GM18499 (cell line): ENCODE results near the gene RAET1E.
"Not testable (repeated sequence)": the region's sequence is repeated elsewhere in the genome, so short reads cannot be mapped to it uniquely, and the experiment has no call there.

Source experiments
- ATAC-seq: cut with Tn5 transposase; IDR thresholded peaks from one replicate; pipeline ENCODE4 v1.9.1; 2021; ENCODE audit warnings: moderate number of reproducible peaks; ENCODE audit not compliant: insufficient read depth, unreplicated experiment

RAET1E gene

GRCh38 chr6:149897855-149898744 lies at the start of gene RAET1E:
Gene RAET1E (minus strand): TSS chr6:149898113. CDS start chr6:149890901, 7,212 bp downstream.
- ATAC-seq = no peak

GRCh38 chr6:149947533-149947932 lies 49.6 kb upstream of the RAET1E start:
- not testable (repeated sequence) for ATAC-seq

- ATAC-seq = not testable (repeated sequence)
Measured at GRCh38 chr6:149946631-149947030, 48.7 kb upstream of the RAET1E start.

GRCh38 chr6:149945276-149945675 lies 47.4 kb upstream of the RAET1E start:
- not testable (repeated sequence) for ATAC-seq

GRCh38 chr6:149943321-149943720 lies 45.4 kb upstream of the RAET1E start:
- ATAC-seq = not testable (repeated sequence)

GRCh38 chr6:149942461-149942829 lies 44.5 kb upstream of the RAET1E start:
- ATAC-seq = no peak

- ATAC-seq = no peak
Measured at GRCh38 chr6:149941583-149942460, 43.9 kb upstream of the RAET1E start, which contains the start of gene ULBP2. Gene ULBP2 (plus strand): TSS chr6:149942014. CDS start chr6:149942073, 59 bp downstream.

- no peak for ATAC-seq
Measured at GRCh38 chr6:149940672-149940982, 42.7 kb upstream of the RAET1E start.

- no peak for ATAC-seq
Measured at GRCh38 chr6:149939909-149940671, 42.2 kb upstream of the RAET1E start.

- ATAC-seq = no peak
Measured at GRCh38 chr6:149939356-149939648, 41.4 kb upstream of the RAET1E start.

- ATAC-seq = peak; percentile 76
Measured at GRCh38 chr6:149938571-149939355, 40.9 kb upstream of the RAET1E start.

- ATAC-seq = not testable (repeated sequence)
Measured at GRCh38 chr6:149938013-149938570, 40.2 kb upstream of the RAET1E start.

- no peak for ATAC-seq
Measured at GRCh38 chr6:149936743-149937142, 38.8 kb upstream of the RAET1E start.

GRCh38 chr6:149935668-149936067 lies 37.8 kb upstream of the RAET1E start:
- ATAC-seq = no peak

GRCh38 chr6:149935246-149935645 lies 37.3 kb upstream of the RAET1E start:
- no peak for ATAC-seq

- ATAC-seq = no peak
Measured at GRCh38 chr6:149934249-149935156, 36.6 kb upstream of the RAET1E start.

GRCh38 chr6:149933461-149933860 lies 35.5 kb upstream of the RAET1E start:
- no peak for ATAC-seq

GRCh38 chr6:149933036-149933435 lies 35.1 kb upstream of the RAET1E start:
- ATAC-seq = no peak

GRCh38 chr6:149931501-149931900 lies 33.6 kb upstream of the RAET1E start:
- ATAC-seq = no peak
